HepG2 (cell line): Measurements from ENCODE around the gene SETD1A. TPM values are rescaled to one million over a fixed set of nuclear protein-coding genes. Genes with fewer than 3 reads are reported as not detected.

Experiments
- BRF2 ChIP-seq: sonication (generic); formaldehyde crosslinking; IDR thresholded peaks from 2 replicates; pipeline ENCODE4 v1.8.1; 2022; ENCODE audit warnings: mild to moderate bottlenecking, missing genetic modification reagents
- ELF3 ChIP-seq: IDR thresholded peaks from 2 replicates; pipeline ENCODE4 v1.6.1; 2016; ENCODE audit warnings: missing genetic modification reagents, missing compliant biosample characterization
- GLMP ChIP-seq: sonication (generic); formaldehyde crosslinking; IDR thresholded peaks from 2 replicates; pipeline ENCODE4 v1.9.0; 2021; ENCODE audit warnings: missing genetic modification reagents, mild to moderate bottlenecking, borderline replicate concordance
- HNF1A ChIP-seq, 2 experiments: sonication (generic) in 1 of 2; formaldehyde crosslinking in 1 of 2; IDR thresholded peaks; 2 replicates each; pipeline versions ENCODE4 v1.4.0 to v1.6.1; 2016 to 2020; ENCODE audit warnings: borderline replicate concordance in 1 of 2, low read depth in 1 of 2, mild to moderate bottlenecking in 1 of 2, missing genetic modification reagents in 1 of 2
- IRF1 ChIP-seq: sonication (generic); formaldehyde crosslinking; IDR thresholded peaks from 2 replicates; pipeline ENCODE4 v1.4.0; 2020; ENCODE audit warnings: low read depth, mild to moderate bottlenecking, missing genetic modification reagents
- KDM6A ChIP-seq: IDR thresholded peaks from 2 replicates; pipeline ENCODE4 v1.6.1; 2016; ENCODE audit warnings: low read depth
- MXI1 ChIP-seq: IDR thresholded peaks from 3 replicates; pipeline ENCODE4 v1.6.1; 2012; ENCODE audit warnings: low read depth, low read length, inconsistent platforms, borderline replicate concordance
- PITX1 ChIP-seq: sonication (generic); formaldehyde crosslinking; IDR thresholded peaks from 2 replicates; pipeline ENCODE4 v1.5.1; 2020; ENCODE audit warnings: mild to moderate bottlenecking, missing genetic modification reagents
- RFX3 ChIP-seq: IDR thresholded peaks from 2 replicates; pipeline ENCODE4 v1.6.1; 2016; ENCODE audit warnings: missing biosample characterization, missing genetic modification reagents
- TARDBP ChIP-seq: sonication (generic); formaldehyde crosslinking; IDR thresholded peaks from 2 replicates; pipeline ENCODE4 v1.8.0; 2022; ENCODE audit warnings: mild to moderate bottlenecking, missing genetic modification reagents
- ZIK1 ChIP-seq: sonication (generic); formaldehyde crosslinking; IDR thresholded peaks from 2 replicates; pipeline ENCODE4 v1.5.0; 2020; ENCODE audit warnings: mild to moderate bottlenecking, low read depth, missing genetic modification reagents, borderline replicate concordance
- ZMYM2 ChIP-seq: sonication (generic); formaldehyde crosslinking; IDR thresholded peaks from 2 replicates; pipeline ENCODE4 v1.8.0; 2022; ENCODE audit warnings: mild to moderate bottlenecking, missing genetic modification reagents
- ZNF138 ChIP-seq: sonication (generic); formaldehyde crosslinking; IDR thresholded peaks from 2 replicates; pipeline ENCODE4 v1.5.0; 2020; ENCODE audit warnings: mild to moderate bottlenecking, low read depth, missing genetic modification reagents
- ZNF224 ChIP-seq: sonication (generic); formaldehyde crosslinking; IDR thresholded peaks from 2 replicates; pipeline ENCODE4 v1.5.0; 2020; ENCODE audit warnings: mild to moderate bottlenecking, missing genetic modification reagents
- ZNF292 ChIP-seq: sonication (generic); formaldehyde crosslinking; IDR thresholded peaks from 2 replicates; pipeline ENCODE4 v1.8.1; 2022; ENCODE audit warnings: mild to moderate bottlenecking, low read depth, missing genetic modification reagents, borderline replicate concordance
- ZNF326 ChIP-seq: sonication (generic); formaldehyde crosslinking; IDR thresholded peaks from 2 replicates; pipeline ENCODE4 v1.4.0; 2020; ENCODE audit warnings: missing genetic modification reagents, borderline replicate concordance
- ZNF337 ChIP-seq: sonication (generic); formaldehyde crosslinking; IDR thresholded peaks from 2 replicates; pipeline ENCODE4 v1.5.1; 2020; ENCODE audit warnings: missing genetic modification reagents, low read depth, mild to moderate bottlenecking, borderline replicate concordance
- ZNF674 ChIP-seq: sonication (generic); formaldehyde crosslinking; IDR thresholded peaks from 2 replicates; pipeline ENCODE4 v1.5.0; 2020; ENCODE audit warnings: low read depth, mild to moderate bottlenecking, missing genetic modification reagents
- polyA plus RNA-seq, 8 experiments: library from polyadenylated mRNA; depleted of rRNA in 3 of 8; stranded (reverse) in 7 of 8; unstranded in 1 of 8; fragments of >200 nt; fragmentation: Illumina TruSeq in 4 of 8; extraction: Trizol in 4 of 8; gene quantifications; 2 replicates each; pipeline versions ENCODE4 v1.2.1 to v1.2.3, GENCODE V29; 2011 to 2016; ENCODE audit warnings: low read depth in 4 of 8, missing spikeins in 1 of 8, mixed read lengths in 1 of 8; ENCODE audit not compliant: insufficient read depth in 1 of 8
- total RNA-seq, 5 experiments: library from RNA; depleted of rRNA; stranded (reverse); fragments of >200 nt; fragmentation: Illumina TruSeq; extraction: Trizol; gene quantifications; 2 replicates each; pipeline ENCODE4 v1.2.3, GENCODE V29; 2016; ENCODE audit warnings: low read depth in 1 of 5
- TF ChIP-seq, protein P1 (sequence below): sonication (generic); formaldehyde crosslinking; IDR thresholded peaks from 2 replicates; pipeline ENCODE4 v1.8.1; 2023; ENCODE audit warnings: mild to moderate bottlenecking, missing genetic modification reagents

SETD1A gene
- total and polyA plus RNA-seq, 2 of the 13 experiments (the other 11 are each of a cell fraction or from before 2014, with no cell fraction given), result 3.8 to 5.6 TPM

GRCh38 chr16:30986129-30986991 lies 28.8 kb downstream of the SETD1A start (continued):
- TF ChIP-seq GLMP (no peak), ZMYM2 (CRISPR knock-in tag) (no peak), ELF3 (CRISPR knock-in tag) (no peak; the same call in 1 of the 2 replicates), BRF2 (no peak), TARDBP (no peak), ZNF224 (no peak), ZIK1 (CRISPR knock-in tag) (no peak), HNF1A (IDR thresholded peaks at IDR 0.05; ENCODE audit: low read depth) (no peak), HNF1A (CRISPR knock-in tag; IDR thresholded peaks at IDR 0.05; ENCODE audit: borderline replicate concordance) (no peak), KDM6A (CRISPR knock-in tag) (no peak), ZNF326 (CRISPR knock-in tag) (no peak), PITX1 (CRISPR knock-in tag) (no peak; the same call in 1 of the 2 replicates), ZNF138 (0 out of 2 replicates have a peak, but pooled peaks have one; percentile 54), IRF1 (no peak), ZNF292 (CRISPR knock-in tag) (no peak), RFX3 (CRISPR knock-in tag) (no peak), ZNF337 (no peak), MXI1 (0 out of 3 replicates have a peak, but pooled peaks have one; percentile 19), ZNF674 (CRISPR knock-in tag) (no peak)
- TF ChIP-seq, protein P1, sequence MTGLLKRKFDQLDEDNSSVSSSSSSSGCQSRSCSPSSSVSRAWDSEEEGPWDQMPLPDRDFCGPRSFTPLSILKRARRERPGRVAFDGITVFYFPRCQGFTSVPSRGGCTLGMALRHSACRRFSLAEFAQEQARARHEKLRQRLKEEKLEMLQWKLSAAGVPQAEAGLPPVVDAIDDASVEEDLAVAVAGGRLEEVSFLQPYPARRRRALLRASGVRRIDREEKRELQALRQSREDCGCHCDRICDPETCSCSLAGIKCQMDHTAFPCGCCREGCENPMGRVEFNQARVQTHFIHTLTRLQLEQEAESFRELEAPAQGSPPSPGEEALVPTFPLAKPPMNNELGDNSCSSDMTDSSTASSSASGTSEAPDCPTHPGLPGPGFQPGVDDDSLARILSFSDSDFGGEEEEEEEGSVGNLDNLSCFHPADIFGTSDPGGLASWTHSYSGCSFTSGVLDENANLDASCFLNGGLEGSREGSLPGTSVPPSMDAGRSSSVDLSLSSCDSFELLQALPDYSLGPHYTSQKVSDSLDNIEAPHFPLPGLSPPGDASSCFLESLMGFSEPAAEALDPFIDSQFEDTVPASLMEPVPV (CRISPR knock-in tag), result 0 out of 2 replicates have a peak, but pooled peaks have one; percentile 3
